GM12892 (cell line): ENCODE measurements around the gene AKAP11.

Experiments
- DNase-seq: peaks from one replicate; pipeline ENCODE4 v3.0.0; 2011; ENCODE audit not compliant: insufficient read length
- FAIRE-seq: peaks from 2 replicates; lab custom pipeline; 2011; peaks lifted over from hg19 to GRCh38; lab: Jason Lieb, UNC
- POLR2A ChIP-seq: IDR thresholded peaks from 2 replicates; pipeline ENCODE4 v1.6.1; 2011; ENCODE audit warnings: low read depth, low read length, control low read depth
- POLR2AphosphoS5 ChIP-seq: IDR thresholded peaks from 2 replicates; pipeline ENCODE4 v1.6.1; 2011; ENCODE audit warnings: low read depth, low read length, control low read depth
- TAF1 ChIP-seq: IDR thresholded peaks from 2 replicates; pipeline ENCODE4 v1.6.1; 2011; ENCODE audit warnings: low read depth, mild to moderate bottlenecking, control low read depth, low read length, borderline replicate concordance

The AKAP11 gene

DNA sequence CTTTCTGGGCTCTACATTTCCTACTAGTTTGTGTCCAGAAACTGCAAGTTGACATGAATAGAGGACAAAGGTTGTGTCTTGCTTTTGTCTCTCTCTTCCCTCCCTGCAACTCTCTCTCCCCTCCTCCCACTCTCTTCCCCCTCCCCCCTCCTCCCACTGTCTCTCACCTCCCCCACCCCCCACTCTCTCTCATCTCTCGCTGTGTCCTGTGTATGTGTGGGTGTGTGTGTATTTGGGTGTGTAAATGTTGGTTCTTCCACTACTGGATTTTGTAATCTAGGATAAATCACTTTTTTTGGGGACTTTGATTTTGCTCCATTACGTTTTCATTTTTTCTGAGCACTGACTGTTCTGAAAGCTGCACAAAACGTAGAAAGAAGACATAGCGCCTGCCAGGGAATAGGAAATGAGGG is 48.4 kb downstream of the AKAP11 start:
- no peak for DNase-seq
- FAIRE-seq = no peak
- TF ChIP-seq TAF1 = no peak
- TF ChIP-seq POLR2AphosphoS5 = no peak
- TF ChIP-seq POLR2A = no peak

DNA sequence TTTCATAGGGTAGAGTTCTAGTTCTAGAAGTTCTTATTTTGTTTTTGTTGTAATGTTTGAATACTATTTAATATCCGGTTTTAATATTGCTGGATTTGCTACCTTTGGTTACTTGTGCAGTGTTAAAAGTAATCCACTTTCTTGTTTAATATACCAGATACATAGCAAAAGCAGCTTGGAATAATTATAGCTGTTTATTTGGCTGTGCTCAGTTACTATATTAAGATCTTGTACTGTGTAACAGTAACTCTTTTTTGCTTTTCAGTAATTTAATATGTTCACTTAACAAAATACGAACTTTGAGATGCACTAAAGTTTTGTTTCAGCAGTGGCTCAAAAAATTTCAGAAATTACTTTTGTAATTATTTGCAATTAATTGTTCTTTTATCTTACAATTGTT is 50.9 kb downstream of the AKAP11 start:
- DNase-seq (no peak), FAIRE-seq (no peak)
- no peak for TF ChIP-seq POLR2A
- no peak for TF ChIP-seq POLR2AphosphoS5

- TF ChIP-seq POLR2A = no peak
- TF ChIP-seq POLR2AphosphoS5 = no peak
- no peak for TF ChIP-seq TAF1
- DNase-seq (no peak), FAIRE-seq (no peak)
These were observed 52.8 kb downstream of the AKAP11 start for GRCh38 chr13:42324704-42325103.

GRCh38 chr13:42327725-42328124 is 55.8 kb downstream of the AKAP11 start:
- DNase-seq (no peak), FAIRE-seq (peak; percentile 69)
- no peak for TF ChIP-seq POLR2A
- no peak for TF ChIP-seq TAF1
- TF ChIP-seq POLR2AphosphoS5 = no peak

DNA sequence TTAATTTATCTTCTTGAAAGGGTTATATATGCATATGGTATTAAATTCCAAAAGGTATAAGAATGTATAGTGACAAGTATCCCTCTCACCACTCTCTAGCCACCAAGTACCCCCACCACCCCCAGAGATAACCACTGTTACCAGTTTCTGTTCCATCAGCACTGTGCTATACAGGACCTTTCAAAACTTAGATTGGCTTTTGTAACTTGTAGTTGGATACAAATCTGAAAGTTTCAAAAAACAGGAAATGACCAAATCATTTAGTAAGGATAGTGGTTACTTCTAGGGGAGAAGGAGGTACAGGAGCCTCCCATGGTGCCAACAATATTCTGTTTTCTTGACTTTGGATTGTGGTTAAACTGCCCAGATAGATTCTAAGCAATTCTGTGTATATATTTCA is 56.7 kb downstream of the AKAP11 start:
- DNase-seq (no peak), FAIRE-seq (peak; percentile 61)
- TF ChIP-seq POLR2A (no peak), POLR2AphosphoS5 (no peak), TAF1 (no peak)

DNA sequence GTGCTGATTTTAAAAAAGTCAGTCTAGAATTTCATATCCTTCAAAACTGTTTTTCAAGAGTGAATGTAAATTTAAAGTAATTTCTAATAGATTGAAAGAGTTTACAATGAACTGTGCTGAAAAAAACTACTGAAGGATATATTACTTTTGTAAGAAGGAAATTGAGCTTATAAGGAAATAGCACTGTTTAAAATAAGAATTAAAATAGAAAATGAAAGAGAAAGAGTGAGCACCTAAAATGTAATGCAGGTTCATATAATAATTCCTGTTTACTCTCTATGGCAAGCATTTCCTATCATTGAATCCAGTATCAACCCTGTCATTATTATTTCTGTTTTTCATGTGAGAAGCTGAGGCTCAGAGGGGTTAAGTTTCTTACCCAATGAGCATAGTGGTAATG is 57.3 kb downstream of the AKAP11 start:
- no peak for TF ChIP-seq POLR2A
- no peak for TF ChIP-seq POLR2AphosphoS5
- TF ChIP-seq TAF1 = no peak
- DNase-seq (no peak), FAIRE-seq (no peak)

- DNase-seq (no peak), FAIRE-seq (no peak)
- TF ChIP-seq POLR2A (no peak), POLR2AphosphoS5 (no peak), TAF1 (no peak)
These were observed 59.1 kb downstream of the AKAP11 start for GRCh38 chr13:42331009-42331408.

DNA sequence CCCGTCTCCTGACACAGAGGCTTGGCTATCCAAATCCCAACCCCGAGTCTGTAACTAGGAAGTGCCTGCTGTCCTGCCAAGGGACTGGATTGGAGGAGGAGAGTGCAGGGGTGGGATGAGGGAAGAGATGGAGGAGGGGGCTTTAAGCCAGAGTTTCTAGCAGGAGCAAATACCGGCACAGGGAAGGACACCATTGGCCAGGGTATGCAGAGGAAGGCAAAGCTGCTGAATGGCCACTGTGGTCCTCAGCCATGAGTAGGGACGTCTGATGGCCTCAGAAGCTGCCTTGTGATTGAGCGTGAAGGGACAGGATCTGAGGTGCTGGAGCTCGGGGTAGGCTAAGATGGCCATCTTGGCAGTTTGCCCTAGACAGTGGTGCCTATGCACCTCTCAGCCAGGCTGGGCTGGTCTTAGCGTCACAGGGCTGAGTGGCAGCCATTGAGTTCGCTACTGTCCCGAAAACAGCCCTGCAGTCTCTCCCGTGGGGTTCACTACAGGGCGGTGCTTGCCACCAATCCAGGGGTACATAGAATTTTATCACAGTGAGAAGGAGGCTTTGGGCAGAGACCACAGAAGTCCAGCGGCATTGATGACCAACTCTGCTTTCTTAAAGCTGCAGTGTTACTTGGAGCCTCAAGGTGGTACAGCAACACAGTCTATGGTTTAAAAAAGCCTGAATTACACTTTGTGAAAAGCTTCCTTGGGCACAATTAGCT is 61.8 kb downstream of the AKAP11 start:
- DNase-seq (no peak), FAIRE-seq (peak; percentile 97)
- TF ChIP-seq POLR2A = no peak
- no peak for TF ChIP-seq TAF1
- TF ChIP-seq POLR2AphosphoS5 = no peak

- FAIRE-seq = no peak
- TF ChIP-seq TAF1 (no peak), POLR2A (peak; percentile 31; the same call in 1 of the 2 replicates)
- DNase-seq = no peak
These were observed 62.4 kb downstream of the AKAP11 start for GRCh38 chr13:42334329-42334706.

DNA sequence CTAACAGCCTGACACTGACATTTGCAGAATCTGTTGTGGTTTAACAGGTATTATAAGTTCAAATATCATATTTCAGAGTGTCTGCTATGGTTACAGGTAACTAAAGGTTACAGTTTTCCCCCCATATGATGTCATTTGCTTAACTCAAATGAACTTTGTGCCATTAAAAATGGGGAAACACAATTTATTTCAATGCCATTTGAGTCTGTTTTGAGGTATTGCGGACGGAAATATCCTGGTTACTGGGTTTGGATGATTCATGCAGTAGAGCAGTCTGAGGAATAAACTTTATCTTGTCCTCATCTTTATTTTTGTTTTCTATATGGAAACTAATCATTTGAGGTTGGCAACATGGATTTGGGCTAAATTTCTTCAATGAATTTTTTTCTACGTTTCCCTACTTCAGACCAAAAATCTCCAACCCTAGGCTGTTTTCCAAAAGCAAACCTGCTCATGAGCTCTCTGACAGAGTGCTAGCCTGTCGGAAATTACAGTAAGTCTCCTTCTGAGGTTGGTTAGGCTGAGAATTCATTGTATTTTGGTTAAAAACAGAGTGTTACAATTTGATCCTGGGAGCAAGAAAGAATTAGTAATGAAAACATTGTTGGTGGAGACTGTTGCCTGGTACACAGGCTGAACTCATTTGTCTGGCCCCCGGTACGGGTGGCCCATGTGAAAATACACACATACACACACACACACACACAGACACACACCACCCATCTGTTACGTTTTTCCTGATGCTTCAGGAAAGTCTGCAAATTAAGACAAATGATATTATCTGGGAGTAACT is 66.1 kb downstream of the AKAP11 start:
- peak; percentile 46 for FAIRE-seq
- no peak for DNase-seq
- TF ChIP-seq POLR2AphosphoS5 = no peak
- TF ChIP-seq TAF1 = no peak
- no peak for TF ChIP-seq POLR2A

DNA sequence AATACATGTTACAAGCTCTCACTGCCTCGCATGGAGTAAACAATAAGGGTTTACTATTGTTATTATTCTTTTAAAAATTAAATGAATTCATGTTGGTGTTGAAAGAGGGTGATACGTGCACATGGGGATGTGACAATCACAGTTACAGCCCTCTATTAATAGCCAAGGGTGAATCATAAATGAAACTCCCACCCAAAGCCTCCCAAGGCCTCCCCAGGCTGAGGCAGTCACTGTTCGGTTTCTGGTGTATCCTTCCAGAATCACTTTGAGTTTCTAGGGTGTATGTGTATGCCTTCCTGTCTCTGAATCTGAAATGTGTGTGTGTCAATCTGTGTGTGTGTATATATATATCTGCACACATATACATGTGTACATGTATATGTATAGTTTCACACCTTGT is 73.4 kb downstream of the AKAP11 start:
- TF ChIP-seq POLR2A (no peak), TAF1 (no peak), POLR2AphosphoS5 (no peak)
- FAIRE-seq = peak; percentile 61
- DNase-seq = no peak

DNA sequence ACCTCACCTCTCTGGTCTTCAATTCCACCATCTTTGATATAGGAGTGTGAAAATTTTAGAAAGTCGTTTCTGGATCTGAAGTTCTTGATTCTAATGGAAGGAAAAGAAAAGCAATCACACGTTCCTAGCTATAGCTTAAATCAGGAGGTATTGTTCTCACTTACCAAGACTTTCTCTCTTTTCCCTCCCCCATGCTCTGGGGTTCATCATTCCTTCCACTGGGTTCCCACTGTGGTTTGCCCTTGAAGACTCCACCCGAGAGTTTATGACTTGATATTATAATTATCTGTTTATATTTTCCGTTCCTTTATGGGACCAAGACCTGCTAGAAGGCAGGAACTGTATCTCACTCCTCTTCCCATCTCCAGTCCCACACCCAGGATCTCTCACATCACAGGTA is 76.6 kb downstream of the AKAP11 start:
- TF ChIP-seq POLR2A (no peak), TAF1 (no peak), POLR2AphosphoS5 (no peak)
- DNase-seq (no peak), FAIRE-seq (no peak)
